HepG2 (cell line): ENCODE measurements around the gene PTGIS. TPM values are rescaled to one million over a fixed set of nuclear protein-coding genes. Genes with fewer than 3 reads are reported as not detected.

ENCODE experiments used
- ARID4A ChIP-seq: sonication (generic); formaldehyde crosslinking; IDR thresholded peaks from 2 replicates; pipeline ENCODE4 v1.5.0; 2020; ENCODE audit warnings: mild to moderate bottlenecking, missing genetic modification reagents, borderline replicate concordance
- CREBL2 ChIP-seq: sonication (generic); formaldehyde crosslinking; IDR thresholded peaks from 2 replicates; pipeline ENCODE4 v1.8.1; 2023; ENCODE audit warnings: missing genetic modification reagents, mild to moderate bottlenecking, borderline replicate concordance
- HES4 ChIP-seq: sonication (generic); formaldehyde crosslinking; IDR thresholded peaks from 2 replicates; pipeline ENCODE4 v1.9.0; 2021; ENCODE audit warnings: mild to moderate bottlenecking, missing genetic modification reagents, borderline replicate concordance
- HIC2 ChIP-seq: sonication (generic); formaldehyde crosslinking; IDR thresholded peaks from 2 replicates; pipeline ENCODE4 v1.9.0; 2022; ENCODE audit warnings: low read depth, missing genetic modification reagents
- HIVEP1 ChIP-seq: sonication (generic); formaldehyde crosslinking; IDR thresholded peaks from 2 replicates; pipeline ENCODE4 v1.4.0; 2020; ENCODE audit warnings: mild to moderate bottlenecking, missing genetic modification reagents
- ISX ChIP-seq: sonication (generic); formaldehyde crosslinking; conservative IDR thresholded peaks from 2 replicates; pipeline ENCODE4 v1.5.0; 2020; ENCODE audit warnings: missing genetic modification reagents
- KLF16 ChIP-seq, 2 experiments: sonication (generic) in 1 of 2; formaldehyde crosslinking in 1 of 2; IDR thresholded peaks; 2 replicates each; pipeline versions ENCODE4 v1.6.1 to v1.8.0; 2016 to 2023; ENCODE audit warnings: missing genetic modification reagents in 2 of 2, missing compliant biosample characterization in 1 of 2
- MIER2 ChIP-seq: IDR thresholded peaks from 2 replicates; pipeline ENCODE4 v1.6.1; 2016; ENCODE audit warnings: missing biosample characterization, missing genetic modification reagents
- NBN ChIP-seq: fragments of 450-650 bp; conservative IDR thresholded peaks from 2 replicates; pipeline ENCODE4 v1.6.1; 2017
- PCBP1 ChIP-seq: fragments of 200-400 bp; formaldehyde crosslinking; IDR thresholded peaks from 2 replicates; pipeline ENCODE4 v1.6.1; 2017; ENCODE audit warnings: mild to moderate bottlenecking, low read depth, low read length, borderline replicate concordance
- RCOR2 ChIP-seq: IDR thresholded peaks from 2 replicates; pipeline ENCODE4 v1.6.1; 2016; ENCODE audit warnings: missing biosample characterization, missing genetic modification reagents
- RFXANK ChIP-seq: IDR thresholded peaks from 2 replicates; pipeline ENCODE4 v1.6.1; 2016
- SNRNP70 ChIP-seq: fragments of 200-400 bp; formaldehyde crosslinking; IDR thresholded peaks from 2 replicates; pipeline ENCODE4 v1.6.1; 2017; ENCODE audit warnings: mild to moderate bottlenecking, low read depth, low read length, moderate library complexity
- TFAP4 ChIP-seq: sonication (generic); IDR thresholded peaks from 2 replicates; pipeline ENCODE4 v1.6.1; 2016; ENCODE audit warnings: low read depth, borderline replicate concordance
- U2AF2 ChIP-seq: fragments of 200-400 bp; formaldehyde crosslinking; IDR thresholded peaks from 2 replicates; pipeline ENCODE4 v1.6.1; 2017; ENCODE audit warnings: low read depth, mild to moderate bottlenecking, low read length
- ZNF251 ChIP-seq: sonication (generic); formaldehyde crosslinking; IDR thresholded peaks from 2 replicates; pipeline ENCODE4 v1.9.0; 2021; ENCODE audit warnings: mild to moderate bottlenecking, missing genetic modification reagents
- ZNF282 ChIP-seq: fragments of 450-650 bp; IDR thresholded peaks from 2 replicates; pipeline ENCODE4 v1.6.1; 2018; ENCODE audit not compliant: partially characterized antibody
- ZNF33B ChIP-seq: sonication (generic); formaldehyde crosslinking; IDR thresholded peaks from 2 replicates; pipeline ENCODE4 v1.5.1; 2020; ENCODE audit warnings: mild to moderate bottlenecking, missing genetic modification reagents
- ZNF34 ChIP-seq: sonication (generic); formaldehyde crosslinking; IDR thresholded peaks from 2 replicates; pipeline ENCODE4 v1.4.0; 2020; ENCODE audit warnings: mild to moderate bottlenecking, missing genetic modification reagents, borderline replicate concordance
- ZNF597 ChIP-seq: sonication (generic); formaldehyde crosslinking; IDR thresholded peaks from 2 replicates; pipeline ENCODE4 v1.5.0; 2020; ENCODE audit warnings: missing genetic modification reagents
- ZSCAN21 ChIP-seq: sonication (generic); formaldehyde crosslinking; IDR thresholded peaks from 2 replicates; pipeline ENCODE4 v1.8.0; 2022; ENCODE audit warnings: mild to moderate bottlenecking, missing genetic modification reagents, moderate library complexity, borderline replicate concordance
- polyA plus RNA-seq, 8 experiments: library from polyadenylated mRNA; depleted of rRNA in 3 of 8; stranded (reverse) in 7 of 8; unstranded in 1 of 8; fragments of >200 nt; fragmentation: Illumina TruSeq in 4 of 8; extraction: Trizol in 4 of 8; gene quantifications; 2 replicates each; pipeline versions ENCODE4 v1.2.1 to v1.2.3, GENCODE V29; 2011 to 2016; ENCODE audit warnings: low read depth in 4 of 8, missing spikeins in 1 of 8, mixed read lengths in 1 of 8; ENCODE audit not compliant: insufficient read depth in 1 of 8
- total RNA-seq, 5 experiments: library from RNA; depleted of rRNA; stranded (reverse); fragments of >200 nt; fragmentation: Illumina TruSeq; extraction: Trizol; gene quantifications; 2 replicates each; pipeline ENCODE4 v1.2.3, GENCODE V29; 2016; ENCODE audit warnings: low read depth in 1 of 5

PTGIS gene
- total and polyA plus RNA-seq, 2 of the 13 experiments (the other 11 are each of a cell fraction or from before 2014, with no cell fraction given), result not detected

GRCh38 chr20:49484180-49485140, 83.5 kb downstream of the PTGIS start (continued):
- TF ChIP-seq MIER2 (CRISPR knock-in tag), result peak; percentile 95
- TF ChIP-seq ZNF282, result no peak
- no peak for TF ChIP-seq ZSCAN21 (CRISPR knock-in tag)
- TF ChIP-seq NBN, result no peak
- no peak for TF ChIP-seq RFXANK
- no peak for TF ChIP-seq PCBP1
- TF ChIP-seq KLF16 (CRISPR knock-in tag; IDR thresholded peaks at IDR 0.05), result peak in 1 of 2 experiments; percentile 86; a peak in 2 of 4 replicates
- TF ChIP-seq ZNF33B (CRISPR knock-in tag), result peak; percentile 87
- TF ChIP-seq TFAP4, result peak; percentile 77; the same call in 1 of the 2 replicates
- TF ChIP-seq ZNF251 (CRISPR knock-in tag), result no peak
- TF ChIP-seq HIVEP1, result peak; percentile 66; the same call in 1 of the 2 replicates
- TF ChIP-seq RCOR2 (CRISPR knock-in tag), result no peak
- TF ChIP-seq U2AF2, result no peak
- TF ChIP-seq ARID4A (CRISPR knock-in tag), result peak; percentile 78
- TF ChIP-seq ISX (CRISPR knock-in tag), result no peak
- TF ChIP-seq CREBL2, result no peak
- TF ChIP-seq ZNF597, result no peak
- no peak for TF ChIP-seq HIC2 (CRISPR knock-in tag)
- TF ChIP-seq ZNF34, result no peak; the same call in 1 of the 2 replicates
- no peak for TF ChIP-seq SNRNP70
- peak; percentile 33; the same call in 1 of the 2 replicates for TF ChIP-seq HES4
